ENCODE data around the gene VIL1. TPM values are rescaled to one million over a fixed set of nuclear protein-coding genes. Genes with fewer than 3 reads are reported as not detected.
A peak's percentile ranks its signal among the peaks of the same experiment; 100 is the strongest.

VIL1 gene
- total RNA-seq, 2 donors from 2014 or later: 15.3 to 15.8 TPM

DNA sequence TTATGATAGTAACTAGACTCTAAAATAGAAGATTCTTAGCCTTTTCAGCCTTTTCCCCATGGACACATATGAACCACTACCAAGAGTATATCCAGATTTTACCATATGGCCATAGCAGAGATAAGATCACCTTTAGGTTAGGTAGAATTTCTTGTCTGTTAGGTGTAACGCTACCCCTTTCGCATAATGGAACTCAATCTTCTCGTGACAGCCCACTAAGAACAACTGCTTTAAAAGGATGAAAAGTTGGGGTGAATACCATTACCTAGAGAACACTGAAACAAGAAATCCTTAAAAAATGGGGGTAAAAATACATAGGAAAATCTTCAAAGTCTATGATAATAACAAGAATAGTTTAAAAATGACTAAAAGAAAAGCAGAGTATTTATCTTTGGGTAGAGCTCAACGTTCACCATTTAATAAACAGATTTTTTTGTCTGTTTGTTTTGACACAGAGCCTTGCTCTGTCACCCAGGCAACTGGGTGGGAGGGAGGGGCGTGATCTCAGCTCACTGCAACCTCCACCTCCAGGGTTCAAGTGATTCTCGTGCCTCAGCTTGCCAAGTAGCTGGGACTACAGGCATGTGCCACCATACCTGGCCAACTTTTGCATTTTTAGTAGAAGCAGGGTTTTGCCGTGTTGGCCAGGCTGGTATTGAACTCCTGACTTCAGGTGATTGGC lies 67.2 kb downstream of the VIL1 start:
- intact Hi-C loops (cut with DNase I): no loop called here
- Histone ChIP-seq H3K27me3 (no peaks in the 10 kb centered on the region), H3K9me3 (no peaks in the 10 kb centered on the region), H3K27ac (no peak overlapping the region), H3K4me3 (no peak overlapping the region), H3K36me3 (replicated peaks in 1 of 2; ENCODE audit: insufficient read depth in 1 of 2, low read depth in 2 of 2) (peaks cover 0 to 9% of the 10 kb centered on the region in 2 donors), H3K4me1 (no peaks in the 10 kb centered on the region)
- no peak for TF ChIP-seq POLR2A (IDR thresholded peaks at IDR 0.05)
- no peak for DNase-seq
- no peak for ATAC-seq
- WGBS, 2 donors: 67 to 68% methylated on average over 7 of the region's 7 CpGs

DNA sequence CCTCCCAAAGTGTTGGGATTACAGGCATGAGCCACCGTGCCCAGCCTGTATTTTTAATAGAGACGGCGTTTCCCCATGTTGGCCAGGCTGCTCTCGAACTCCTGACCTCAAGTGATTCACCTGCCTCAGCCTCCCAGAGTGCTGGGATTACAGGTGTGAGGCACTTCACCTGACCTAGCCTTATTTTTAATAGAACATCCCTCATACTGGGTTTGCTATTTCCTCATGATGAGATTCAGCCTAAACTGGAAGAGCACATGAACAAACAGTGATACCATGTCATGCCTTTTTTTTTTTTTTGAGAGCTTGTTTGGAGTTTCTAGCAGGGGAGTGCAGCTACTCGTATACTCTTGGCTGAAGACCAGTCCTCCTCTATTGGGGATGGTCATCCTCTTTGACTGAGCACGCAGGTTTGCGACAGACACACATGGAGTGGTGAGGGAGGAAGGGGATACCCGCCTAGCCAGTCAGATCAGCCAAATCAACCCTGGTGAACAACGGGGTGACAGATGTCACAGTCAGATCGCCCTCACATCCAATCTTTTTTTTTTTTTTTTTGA lies 81.7 kb downstream of the VIL1 start:
- no peak for ATAC-seq
- peaks cover 0 to 6% of the 10 kb centered on the region in 2 donors for H3K36me3 ChIP-seq (replicated peaks in 1 of 2; ENCODE audit: insufficient read depth in 1 of 2, low read depth in 2 of 2)
- no peaks in the 10 kb centered on the region for H3K9me3 ChIP-seq
- H3K4me1 ChIP-seq: peaks cover 6% of the 10 kb centered on the region
- no peak overlapping the region for H3K27ac ChIP-seq
- no peak for DNase-seq
- TF ChIP-seq POLR2A (IDR thresholded peaks at IDR 0.05): no peak
- TF ChIP-seq, protein P1, sequence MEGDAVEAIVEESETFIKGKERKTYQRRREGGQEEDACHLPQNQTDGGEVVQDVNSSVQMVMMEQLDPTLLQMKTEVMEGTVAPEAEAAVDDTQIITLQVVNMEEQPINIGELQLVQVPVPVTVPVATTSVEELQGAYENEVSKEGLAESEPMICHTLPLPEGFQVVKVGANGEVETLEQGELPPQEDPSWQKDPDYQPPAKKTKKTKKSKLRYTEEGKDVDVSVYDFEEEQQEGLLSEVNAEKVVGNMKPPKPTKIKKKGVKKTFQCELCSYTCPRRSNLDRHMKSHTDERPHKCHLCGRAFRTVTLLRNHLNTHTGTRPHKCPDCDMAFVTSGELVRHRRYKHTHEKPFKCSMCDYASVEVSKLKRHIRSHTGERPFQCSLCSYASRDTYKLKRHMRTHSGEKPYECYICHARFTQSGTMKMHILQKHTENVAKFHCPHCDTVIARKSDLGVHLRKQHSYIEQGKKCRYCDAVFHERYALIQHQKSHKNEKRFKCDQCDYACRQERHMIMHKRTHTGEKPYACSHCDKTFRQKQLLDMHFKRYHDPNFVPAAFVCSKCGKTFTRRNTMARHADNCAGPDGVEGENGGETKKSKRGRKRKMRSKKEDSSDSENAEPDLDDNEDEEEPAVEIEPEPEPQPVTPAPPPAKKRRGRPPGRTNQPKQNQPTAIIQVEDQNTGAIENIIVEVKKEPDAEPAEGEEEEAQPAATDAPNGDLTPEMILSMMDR (IDR thresholded peaks at IDR 0.05): no peak
- no peaks in the 10 kb centered on the region for H3K27me3 ChIP-seq
- no peak overlapping the region for H3K4me3 ChIP-seq
- intact Hi-C loops (cut with DNase I): no loop called here
- WGBS, 2 donors: 90 to 93% methylated on average over 10 of the region's 10 CpGs

- 25 to 32% methylated on average over 2 of the region's 2 CpGs for WGBS, 2 donors
- Histone ChIP-seq H3K4me1 (peaks cover 6% of the 10 kb centered on the region), H3K4me3 (no peak overlapping the region), H3K27ac (peak overlapping the region in 1 of 4 donors; percentile 15), H3K36me3 (replicated peaks in 1 of 2; ENCODE audit: insufficient read depth in 1 of 2, low read depth in 2 of 2) (peaks cover 0 to 6% of the 10 kb centered on the region in 2 donors), H3K27me3 (no peaks in the 10 kb centered on the region), H3K9me3 (no peaks in the 10 kb centered on the region)
- no peak for ATAC-seq
- TF ChIP-seq, protein P1 (IDR thresholded peaks at IDR 0.05): no peak
- TF ChIP-seq POLR2A (IDR thresholded peaks at IDR 0.05): no peak
- no peak for DNase-seq
- intact Hi-C loops (cut with DNase I): no loop called here
These were observed 82.7 kb downstream of the VIL1 start for GRCh38 chr2:218501665-218502064.

MicroRNA genes within 50 kb of the gene (microRNA counts, 767-probe panel; counts per million panel counts)
- 6,745 to 11,044 counts per million in 2 donors for microRNA hsa-miR-26b-5p

Small RNAs within 50 kb of the gene (microRNA-seq; reads per million reads assigned to microRNA genes)
- 43,894 to 46,070 reads per million in 2 donors for gene MIR26B (ENCODE audit: borderline number of aligned reads in 2 of 2, borderline replicate concordance in 2 of 2)

Small RNAs within 50 kb of the gene (small RNA-seq; reads per million reads assigned to genes)
- 101 reads per million, percentile 96 among the genes with 10 or more reads in this experiment for gene MIR26B

Other genes with a start within 250 kb of the VIL1 start
- 10 to 100 TPM; 68.6 to 96.2 TPM for gene ARPC2, start 201.9 kb upstream of the VIL1 start, total RNA-seq
- 10 to 100 TPM in 1 of 2 donors, 1 to 10 TPM in 1; 3.1 to 90.3 TPM for gene GPBAR1, start 158.1 kb upstream of the VIL1 start, total RNA-seq
- 100 to 1,000 TPM in 1 of 2 donors, 10 to 100 TPM in 1; 61.5 to 114 TPM for gene AAMP, start 149.0 kb upstream of the VIL1 start, total RNA-seq
- 10 to 100 TPM; 17.1 to 21.3 TPM for gene PNKD, start 148.6 kb upstream of the VIL1 start, total RNA-seq
- 100 to 1,000 TPM; 125 to 148 TPM for gene TMBIM1, start 126.6 kb upstream of the VIL1 start, total RNA-seq
- gene CATIP, start 62.3 kb upstream of the VIL1 start, total RNA-seq: under 1 TPM; 0.33 to 0.52 TPM
- 1 to 10 TPM; 3.0 to 7.3 TPM for gene SLC11A1, start 36.9 kb upstream of the VIL1 start, total RNA-seq
- gene CTDSP1, start 19.3 kb upstream of the VIL1 start, total RNA-seq: 10 to 100 TPM; 67.2 to 98.9 TPM
- 10 to 100 TPM in 1 of 2 donors, 1 to 10 TPM in 1; 6.0 to 14.5 TPM for gene USP37, start 149.2 kb downstream of the VIL1 start, total RNA-seq
- 10 to 100 TPM; 12.9 to 17.6 TPM for gene CNOT9, start 149.7 kb downstream of the VIL1 start, total RNA-seq
- under 1 TPM in 1 of 2 donors, not detected in 1; 0.52 TPM for gene PLCD4, start 188.8 kb downstream of the VIL1 start, total RNA-seq
- gene ZNF142, start 240.5 kb downstream of the VIL1 start, total RNA-seq: 10 to 100 TPM; 12.2 to 14.3 TPM
- 10 to 100 TPM; 34.2 to 64.3 TPM for gene BCS1L, start 240.6 kb downstream of the VIL1 start, total RNA-seq